Astrocyte of the cerebellum (primary cell): ENCODE measurements around the gene SH2D2A.

ENCODE experiments used
- DNase-seq: peaks from one replicate; pipeline ENCODE4 v3.0.0-alpha.2; 2011; ENCODE audit warnings: low read depth
- H3K4me3 ChIP-seq: 2 replicates; pipeline ENCODE4 v1.5.1; 2011; ENCODE audit warnings: mild to moderate bottlenecking, low read depth, low read length, moderate library complexity
- in situ Hi-C: cut with HindIII; loops from 2 replicates; pipeline ENCODE4 v1.10.0; 2017; ENCODE audit warnings: low sequenced_read_pairs
- TF ChIP-seq, protein P1 (sequence below): IDR thresholded peaks from 2 replicates; pipeline ENCODE4 v1.5.1; 2012; ENCODE audit warnings: low read length, low read depth, moderate library complexity, mild to moderate bottlenecking; ENCODE audit errors: missing control alignments

Gene SH2D2A

DNA sequence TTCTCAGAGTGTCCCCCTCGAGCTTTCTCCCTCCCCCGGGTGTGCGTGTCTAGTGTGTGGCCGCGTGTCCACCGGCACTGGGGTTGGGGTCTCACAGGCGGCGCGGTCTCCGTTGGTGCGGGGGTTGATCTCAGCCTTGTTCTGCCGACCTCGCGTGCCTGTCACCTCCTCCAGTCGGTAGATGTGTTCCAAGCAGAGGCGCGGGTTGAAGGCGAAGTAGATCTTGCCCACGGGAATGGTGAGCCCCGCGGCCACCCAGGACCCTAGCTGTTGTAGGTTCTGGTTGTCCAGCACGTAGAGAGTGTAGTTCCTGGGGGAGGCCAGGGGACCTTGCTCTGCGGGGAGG, 32.5 kb upstream of the SH2D2A start:
- H3K4me3 ChIP-seq: no peak overlapping the region
- no peak for DNase-seq
- TF ChIP-seq, protein P1, sequence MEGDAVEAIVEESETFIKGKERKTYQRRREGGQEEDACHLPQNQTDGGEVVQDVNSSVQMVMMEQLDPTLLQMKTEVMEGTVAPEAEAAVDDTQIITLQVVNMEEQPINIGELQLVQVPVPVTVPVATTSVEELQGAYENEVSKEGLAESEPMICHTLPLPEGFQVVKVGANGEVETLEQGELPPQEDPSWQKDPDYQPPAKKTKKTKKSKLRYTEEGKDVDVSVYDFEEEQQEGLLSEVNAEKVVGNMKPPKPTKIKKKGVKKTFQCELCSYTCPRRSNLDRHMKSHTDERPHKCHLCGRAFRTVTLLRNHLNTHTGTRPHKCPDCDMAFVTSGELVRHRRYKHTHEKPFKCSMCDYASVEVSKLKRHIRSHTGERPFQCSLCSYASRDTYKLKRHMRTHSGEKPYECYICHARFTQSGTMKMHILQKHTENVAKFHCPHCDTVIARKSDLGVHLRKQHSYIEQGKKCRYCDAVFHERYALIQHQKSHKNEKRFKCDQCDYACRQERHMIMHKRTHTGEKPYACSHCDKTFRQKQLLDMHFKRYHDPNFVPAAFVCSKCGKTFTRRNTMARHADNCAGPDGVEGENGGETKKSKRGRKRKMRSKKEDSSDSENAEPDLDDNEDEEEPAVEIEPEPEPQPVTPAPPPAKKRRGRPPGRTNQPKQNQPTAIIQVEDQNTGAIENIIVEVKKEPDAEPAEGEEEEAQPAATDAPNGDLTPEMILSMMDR: no peak
- in situ Hi-C loops: no loop called here

DNA sequence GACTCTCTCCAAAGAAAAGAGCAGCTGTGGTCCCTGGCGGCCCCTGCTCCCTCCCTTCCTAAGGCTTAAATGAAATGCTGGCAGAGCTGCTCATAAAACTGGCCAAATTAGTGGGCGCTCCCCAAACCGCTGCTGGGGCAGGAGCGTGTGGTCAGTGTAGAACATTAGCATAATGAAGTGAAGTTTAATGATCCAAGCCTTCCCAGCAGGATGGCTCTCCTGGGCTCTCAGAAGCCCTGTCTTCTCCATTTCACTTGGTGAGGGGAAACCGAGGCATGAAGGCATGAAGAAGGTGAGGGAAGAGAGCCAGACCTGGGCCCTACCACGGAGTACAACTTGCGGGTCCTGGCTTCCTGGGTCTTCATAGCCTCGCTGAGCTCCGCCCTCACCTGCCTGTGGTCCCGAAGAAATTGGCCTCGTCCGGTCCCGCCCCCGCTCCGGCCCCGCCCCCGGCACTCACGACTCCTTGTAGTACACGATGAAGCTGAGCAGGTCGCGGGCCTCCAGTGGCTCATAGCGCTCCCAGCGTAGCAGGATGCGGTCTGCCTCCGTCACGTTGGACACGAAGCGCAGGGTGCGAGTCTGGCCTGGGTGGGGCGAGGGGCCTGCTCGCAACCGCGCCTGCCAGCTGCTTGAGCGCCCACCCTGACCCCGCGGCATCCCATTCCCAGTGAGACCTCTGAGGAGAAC, 32.0 kb upstream of the SH2D2A start:
- in situ Hi-C loops: no loop called here
- TF ChIP-seq, protein P1: no peak
- peak; percentile 70 for DNase-seq
- no peak overlapping the region for H3K4me3 ChIP-seq

DNA sequence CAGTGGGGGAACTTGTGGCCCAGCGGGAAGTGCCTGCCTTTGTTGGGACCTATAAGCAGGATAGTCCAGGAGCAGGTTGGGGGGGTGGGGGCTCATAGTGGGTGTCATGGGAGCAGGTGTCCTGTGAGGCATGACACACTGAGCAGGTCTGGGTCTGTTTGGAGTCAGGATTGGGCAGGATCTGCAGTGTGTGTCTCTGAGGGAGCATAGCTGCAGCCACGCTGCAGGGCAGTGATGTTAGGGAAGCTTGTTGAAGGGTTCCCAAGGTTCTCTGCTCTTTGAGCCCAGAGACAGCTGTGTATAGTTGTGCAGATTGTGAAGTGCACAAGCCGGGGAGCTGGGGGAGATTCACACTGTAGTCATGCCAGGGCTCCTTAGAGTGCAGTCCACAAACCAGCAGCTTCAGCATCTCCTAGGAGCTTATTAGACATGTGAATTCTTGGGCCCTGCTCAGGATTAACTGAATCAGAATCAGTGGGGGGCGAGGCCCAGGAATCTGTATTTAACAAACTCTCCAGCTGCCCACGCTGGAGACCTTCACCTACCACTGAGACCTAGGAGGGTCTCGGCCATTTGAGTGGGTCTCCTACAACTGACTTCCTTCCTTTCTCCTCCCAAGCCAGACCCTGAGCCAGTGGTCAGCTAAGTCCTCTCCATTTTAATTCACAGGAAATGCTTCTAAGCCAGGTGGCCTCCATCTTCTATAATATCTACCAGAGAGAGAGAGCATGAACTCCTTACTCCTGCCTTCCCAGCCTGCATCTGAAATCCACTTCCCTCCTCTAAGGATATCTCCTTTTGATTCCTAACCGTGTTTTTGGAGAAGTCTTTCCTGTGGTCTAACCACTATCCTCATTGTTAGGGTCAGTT, 31.2 kb upstream of the SH2D2A start:
- DNase-seq: no peak
- TF ChIP-seq, protein P1: no peak
- in situ Hi-C loops: no loop called here
- no peak overlapping the region for H3K4me3 ChIP-seq

DNA sequence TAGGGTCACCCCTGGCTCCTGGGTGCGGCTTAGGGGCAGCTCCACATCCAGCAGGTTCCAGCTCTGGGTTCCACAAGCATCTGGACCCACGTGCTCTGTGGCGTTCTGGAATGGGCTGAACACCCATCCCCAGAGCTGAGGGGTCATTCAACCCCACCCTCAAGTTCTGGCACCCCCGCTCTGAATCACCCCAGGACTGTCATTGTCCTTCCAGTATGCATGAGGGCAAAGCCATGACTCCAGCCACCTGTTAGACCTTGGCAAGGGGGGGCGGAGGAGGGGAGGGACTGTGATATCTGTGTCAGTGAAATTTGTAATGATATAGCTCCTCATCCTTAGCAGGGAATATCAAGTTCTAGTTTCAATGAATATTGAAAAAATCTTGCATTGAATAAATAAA, 30.0 kb upstream of the SH2D2A start:
- in situ Hi-C loops: no loop called here
- H3K4me3 ChIP-seq: no peak overlapping the region
- TF ChIP-seq, protein P1: no peak
- no peak for DNase-seq

DNA sequence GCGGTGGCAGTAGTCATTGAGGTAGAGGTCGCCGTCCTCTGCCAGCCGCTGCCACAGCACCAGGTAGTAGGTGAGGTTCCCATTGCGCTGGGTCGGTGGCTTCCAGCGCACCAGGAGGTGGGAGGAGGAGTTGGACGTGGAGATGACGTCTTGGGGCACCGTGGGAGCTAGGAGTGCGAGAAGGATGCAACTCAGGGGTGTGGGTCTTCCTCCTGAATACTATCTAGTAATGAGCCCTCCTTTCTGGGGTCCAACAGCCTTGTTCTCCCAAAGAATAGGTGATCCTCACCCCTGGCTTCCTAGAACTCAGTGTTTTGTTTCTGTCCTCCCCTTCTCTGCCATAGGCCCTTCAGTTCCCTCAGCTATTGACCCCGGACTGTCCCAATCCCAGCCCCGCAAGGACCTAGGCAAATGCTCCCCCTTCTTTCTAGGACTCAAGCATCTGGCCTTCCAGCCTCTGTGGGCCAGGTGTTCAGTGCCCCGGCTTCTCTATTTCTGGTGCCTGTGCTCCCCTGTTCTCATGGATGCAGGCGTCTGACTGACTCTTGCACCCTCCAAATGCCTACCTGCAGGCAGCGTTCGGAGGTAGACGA, 29.4 kb upstream of the SH2D2A start:
- in situ Hi-C loops: no loop called here
- H3K4me3 ChIP-seq: no peak overlapping the region
- no peak for DNase-seq
- TF ChIP-seq, protein P1: no peak

DNA sequence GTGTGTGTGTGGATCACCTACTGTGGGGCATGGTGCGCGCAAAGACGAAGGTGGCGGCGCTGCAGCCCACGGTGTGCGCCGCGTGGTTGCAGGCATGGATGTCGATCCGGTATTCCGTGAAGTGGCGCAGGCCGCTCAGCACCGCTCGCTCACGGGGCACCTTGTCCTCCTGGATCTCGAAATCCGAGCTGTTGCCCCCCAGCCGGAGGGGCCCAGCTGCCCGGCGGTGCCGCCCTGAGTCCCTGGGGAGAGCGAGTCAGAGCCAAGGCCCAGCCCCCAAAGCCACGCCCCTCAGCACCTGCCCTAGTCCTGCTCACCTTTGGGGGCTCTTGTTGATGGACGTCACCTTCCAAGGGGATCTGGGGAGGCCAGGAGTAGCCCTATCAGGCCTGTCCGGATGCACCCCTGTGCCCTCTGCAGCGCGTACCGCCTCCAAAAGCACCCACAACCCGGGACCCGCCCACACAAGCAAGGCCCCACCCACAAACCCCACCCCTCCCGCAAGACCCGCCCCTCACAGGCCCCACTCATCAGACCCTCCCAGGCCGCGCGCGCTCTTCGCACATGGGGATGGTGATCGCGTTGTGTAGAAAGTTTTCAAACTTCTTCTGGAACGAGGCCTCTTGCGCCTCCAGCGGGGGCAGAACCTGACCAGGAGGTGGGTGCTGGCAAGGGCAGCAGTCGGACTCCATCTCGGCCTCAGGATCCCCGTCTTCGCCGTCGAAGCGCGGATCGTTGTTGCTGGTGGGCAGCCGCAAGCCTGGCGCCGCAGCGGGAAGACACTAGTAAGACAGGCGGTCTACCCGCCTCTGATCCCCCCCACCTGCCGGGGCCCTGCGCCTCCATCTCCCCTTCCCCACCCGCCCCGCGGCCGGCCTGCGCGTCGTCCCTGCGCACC, 28.7 kb upstream of the SH2D2A start:
- no peak overlapping the region for H3K4me3 ChIP-seq
- in situ Hi-C loops: no loop called here
- TF ChIP-seq, protein P1: no peak
- no peak for DNase-seq
